BLaER1 treated with 17β-estradiol and CSF1 and Interleukin-3, amounts not matched to agents 10 nM and 100 nM (cell line): ENCODE measurements around the gene CLIC2.
"Not testable (repeated sequence)": the region's sequence is repeated elsewhere in the genome, so short reads cannot be mapped to it uniquely, and the experiment has no call there.

Source experiments
- H3K27ac ChIP-seq, 11 experiments: shearing (Covaris generic); formaldehyde crosslinking; 2 replicates each; pipeline ENCODE4 v1.8.1; 2022
- H3K27me3 ChIP-seq, 11 experiments: shearing (Covaris generic); formaldehyde crosslinking; 2 replicates each; pipeline ENCODE4 v1.8.1; 2022
- H3K36me3 ChIP-seq, 11 experiments: shearing (Covaris generic); formaldehyde crosslinking; 2 replicates each; pipeline ENCODE4 v1.8.1; 2022
- H3K4me1 ChIP-seq, 10 experiments: shearing (Covaris generic); formaldehyde crosslinking; 2 replicates each; pipeline ENCODE4 v1.8.1; 2022
- H3K4me2 ChIP-seq, 11 experiments: shearing (Covaris generic); formaldehyde crosslinking; 2 replicates each; pipeline ENCODE4 v1.8.1; 2022
- H3K4me3 ChIP-seq, 10 experiments: shearing (Covaris generic); formaldehyde crosslinking; 2 replicates each; pipeline ENCODE4 v1.8.1; 2022
- H3K9ac ChIP-seq, 11 experiments: shearing (Covaris generic); formaldehyde crosslinking; 2 replicates each; pipeline ENCODE4 v1.8.1; 2022
- H3K9me3 ChIP-seq, 11 experiments: shearing (Covaris generic); formaldehyde crosslinking; replicated peaks in 1 of 11; 2 replicates each; pipeline ENCODE4 v1.8.1; 2022
- H4K20me1 ChIP-seq, 11 experiments: shearing (Covaris generic); formaldehyde crosslinking; 2 replicates each; pipeline ENCODE4 v1.8.1; 2022
- Cebpa-rat ChIP-seq, 11 experiments: shearing (Covaris generic); IDR thresholded peaks; 2 replicates each; pipeline ENCODE4 v1.8.1; 2022

The CLIC2 gene

GRCh38 chrX:155333544-155334100 lies 792 bp downstream of the CLIC2 start:
- H4K20me1 ChIP-seq = no peaks in the 10 kb centered on the region; a peak in 1 of 22 replicates
- peaks cover 0 to 21% (median 0%) of the 10 kb centered on the region in 10 experiments; a peak in 4 of 20 replicates for H3K4me1 ChIP-seq
- TF ChIP-seq Cebpa-rat (IDR thresholded peaks at IDR 0.05) = no peak
- H3K9ac ChIP-seq = peak overlapping the region in 1 of 11 experiments; percentile 43; a peak in 2 of 22 replicates
- H3K4me2 ChIP-seq = peak overlapping the region in 2 of 11 experiments; percentile 61 to 70; a peak in 5 of 22 replicates
- H3K27ac ChIP-seq = peak overlapping the region in 1 of 11 experiments; percentile 21; a peak in 1 of 22 replicates
- no peaks in the 10 kb centered on the region for H3K36me3 ChIP-seq
- H3K27me3 ChIP-seq = peaks cover 5 to 60% (median 48%) of the 10 kb centered on the region in 11 experiments; a peak in 19 of 22 replicates
- H3K9me3 ChIP-seq = peaks cover 0 to 5% (median under 1%) of the 10 kb centered on the region in 11 experiments; a peak in 3 of 22 replicates
- H3K4me3 ChIP-seq = peak overlapping the region in 2 of 10 experiments; percentile 3 to 33; a peak in 1 of 20 replicates

- Histone ChIP-seq H3K36me3 (no peaks in the 10 kb centered on the region), H3K27me3 (peaks cover 5 to 76% (median 54%) of the 10 kb centered on the region in 11 experiments; a peak in 20 of 22 replicates), H4K20me1 (no peaks in the 10 kb centered on the region; a peak in 1 of 22 replicates), H3K4me1 (peaks cover 0 to 21% (median 0%) of the 10 kb centered on the region in 10 experiments; a peak in 4 of 20 replicates), H3K9ac (no peak overlapping the region), H3K9me3 (peaks cover 0 to 11% (median 5%) of the 10 kb centered on the region in 11 experiments; a peak in 5 of 22 replicates), H3K4me2 (no peak overlapping the region), H3K4me3 (no peak overlapping the region), H3K27ac (no peak overlapping the region)
- TF ChIP-seq Cebpa-rat (IDR thresholded peaks at IDR 0.05) = no peak
Observed at GRCh38 chrX:155330992-155331391, 3.4 kb downstream of the CLIC2 start.

GRCh38 chrX:155329293-155329692 lies 5.1 kb downstream of the CLIC2 start:
- no peak overlapping the region for H3K4me3 ChIP-seq
- H3K4me2 ChIP-seq = no peak overlapping the region
- no peaks in the 10 kb centered on the region for H4K20me1 ChIP-seq
- H3K36me3 ChIP-seq = no peaks in the 10 kb centered on the region
- H3K9me3 ChIP-seq = peaks cover 0 to 22% (median 5%) of the 10 kb centered on the region in 11 experiments; a peak in 7 of 22 replicates
- H3K9ac ChIP-seq = no peak overlapping the region
- no peak overlapping the region for H3K27ac ChIP-seq
- H3K27me3 ChIP-seq = peaks cover 5 to 68% (median 44%) of the 10 kb centered on the region in 11 experiments; a peak in 20 of 22 replicates
- H3K4me1 ChIP-seq = peaks cover 0 to 9% (median 0%) of the 10 kb centered on the region in 10 experiments; a peak in 3 of 20 replicates
- TF ChIP-seq Cebpa-rat (IDR thresholded peaks at IDR 0.05) = no peak

- Histone ChIP-seq H3K27me3 (peaks cover 12 to 63% (median 36%) of the 10 kb centered on the region in 11 experiments; a peak in 20 of 22 replicates), H3K27ac (no peak overlapping the region), H3K4me3 (no peak overlapping the region), H3K9me3 (peaks cover 0 to 39% (median 7%) of the 10 kb centered on the region in 11 experiments; a peak in 9 of 22 replicates), H3K9ac (no peak overlapping the region), H4K20me1 (no peaks in the 10 kb centered on the region), H3K4me2 (no peak overlapping the region), H3K36me3 (no peaks in the 10 kb centered on the region), H3K4me1 (no peaks in the 10 kb centered on the region)
- no peak for TF ChIP-seq Cebpa-rat (IDR thresholded peaks at IDR 0.05)
Observed at GRCh38 chrX:155326610-155327009, 7.8 kb downstream of the CLIC2 start.

- H3K4me2 ChIP-seq = no peak overlapping the region
- no peaks in the 10 kb centered on the region for H3K36me3 ChIP-seq
- H3K27ac ChIP-seq = no peak overlapping the region
- H3K27me3 ChIP-seq = peaks cover 28 to 91% (median 68%) of the 10 kb centered on the region in 11 experiments
- H4K20me1 ChIP-seq = no peaks in the 10 kb centered on the region
- no peak overlapping the region for H3K4me3 ChIP-seq
- H3K4me1 ChIP-seq = no peaks in the 10 kb centered on the region
- no peak for TF ChIP-seq Cebpa-rat (IDR thresholded peaks at IDR 0.05)
- H3K9ac ChIP-seq = no peak overlapping the region
- peaks cover 28 to 44% (median 34%) of the 10 kb centered on the region in 11 experiments for H3K9me3 ChIP-seq
Observed at GRCh38 chrX:155314260-155314659, 20.2 kb downstream of the CLIC2 start.

- no peak for TF ChIP-seq Cebpa-rat (IDR thresholded peaks at IDR 0.05)
- Histone ChIP-seq H3K27ac (no peak overlapping the region), H4K20me1 (no peaks in the 10 kb centered on the region), H3K9me3 (peaks cover 26 to 39% (median 34%) of the 10 kb centered on the region in 11 experiments), H3K27me3 (peaks cover 23 to 89% (median 67%) of the 10 kb centered on the region in 11 experiments), H3K4me2 (no peak overlapping the region), H3K36me3 (no peaks in the 10 kb centered on the region), H3K9ac (no peak overlapping the region), H3K4me1 (no peaks in the 10 kb centered on the region), H3K4me3 (no peak overlapping the region)
Observed at GRCh38 chrX:155313766-155314165, 20.6 kb downstream of the CLIC2 start.

GRCh38 chrX:155293771-155294170 lies 40.6 kb downstream of the CLIC2 start:
- Histone ChIP-seq H3K27me3 (peaks cover 8 to 68% (median 39%) of the 10 kb centered on the region in 11 experiments; a peak in 19 of 22 replicates), H3K9me3 (no peaks in the 10 kb centered on the region), H3K27ac (no peak overlapping the region), H3K36me3 (no peaks in the 10 kb centered on the region), H4K20me1 (no peaks in the 10 kb centered on the region), H3K4me2 (no peak overlapping the region), H3K4me1 (no peaks in the 10 kb centered on the region), H3K9ac (no peak overlapping the region), H3K4me3 (no peak overlapping the region)
- no peak for TF ChIP-seq Cebpa-rat (IDR thresholded peaks at IDR 0.05)

GRCh38 chrX:155279873-155280272 lies 54.5 kb downstream of the CLIC2 start:
- H3K9ac ChIP-seq = no peak overlapping the region
- H3K36me3 ChIP-seq = no peaks in the 10 kb centered on the region
- H4K20me1 ChIP-seq = no peaks in the 10 kb centered on the region
- peaks cover 0 to 8% (median 0%) of the 10 kb centered on the region in 11 experiments; a peak in 1 of 22 replicates for H3K9me3 ChIP-seq
- no peaks in the 10 kb centered on the region for H3K4me1 ChIP-seq
- no peak overlapping the region for H3K4me2 ChIP-seq
- H3K27ac ChIP-seq = no peak overlapping the region
- H3K4me3 ChIP-seq = no peak overlapping the region
- no peak for TF ChIP-seq Cebpa-rat (IDR thresholded peaks at IDR 0.05)
- H3K27me3 ChIP-seq = peaks cover 12 to 94% (median 72%) of the 10 kb centered on the region in 11 experiments; a peak in 21 of 22 replicates

GRCh38 chrX:155270969-155271368 lies 63.4 kb downstream of the CLIC2 start:
- Histone ChIP-seq H3K27me3 (peaks cover 3 to 39% (median 14%) of the 10 kb centered on the region in 11 experiments; a peak in 16 of 22 replicates), H4K20me1 (no peaks in the 10 kb centered on the region), H3K9ac (no peak overlapping the region), H3K4me2 (no peak overlapping the region), H3K36me3 (no peaks in the 10 kb centered on the region), H3K9me3 (peaks cover 0 to 24% (median 12%) of the 10 kb centered on the region in 11 experiments; a peak in 16 of 22 replicates), H3K4me1 (no peaks in the 10 kb centered on the region), H3K4me3 (no peak overlapping the region), H3K27ac (no peak overlapping the region)
- no peak for TF ChIP-seq Cebpa-rat (IDR thresholded peaks at IDR 0.05)

- not testable (repeated sequence) for H3K9ac ChIP-seq, H4K20me1 ChIP-seq, H3K4me3 ChIP-seq, H3K4me2 ChIP-seq, H3K27ac ChIP-seq, H3K4me1 ChIP-seq, H3K36me3 ChIP-seq
- Histone ChIP-seq H3K9me3 (peaks cover 0 to 21% (median 12%) of the 10 kb centered on the region in 11 experiments; a peak in 16 of 22 replicates), H3K27me3 (peaks cover 0 to 10% (median 0%) of the 10 kb centered on the region in 11 experiments; a peak in 7 of 22 replicates)
Observed at GRCh38 chrX:155267995-155268394, 66.4 kb downstream of the CLIC2 start.
